Parathyroid adenoma (tissue), 2 donors: ENCODE measurements around the gene SCN1B.

ENCODE experiments used
- H2AFZ ChIP-seq: fragments of 300-600 bp; sonication (generic); one replicate; pipeline ENCODE4 v1.7.0; 2017; ENCODE audit warnings: antibody characterized with exemption, mild to moderate bottlenecking
- H3K27ac ChIP-seq: fragments of 300-600 bp; sonication (generic); one replicate; pipeline ENCODE4 v1.7.0; 2017
- H3K27me3 ChIP-seq: fragments of 300-600 bp; sonication (generic); one replicate; pipeline ENCODE4 v1.7.0; 2017; ENCODE audit warnings: low read length; ENCODE audit not compliant: control insufficient read depth, insufficient read depth
- H3K36me3 ChIP-seq: fragments of 300-600 bp; sonication (generic); one replicate; pipeline ENCODE4 v1.7.0; 2017; ENCODE audit warnings: low read length; ENCODE audit not compliant: control insufficient read depth, insufficient read depth
- H3K4me1 ChIP-seq: fragments of 300-600 bp; sonication (generic); one replicate; pipeline ENCODE4 v1.7.0; 2017; ENCODE audit warnings: control low read depth
- H3K4me2 ChIP-seq: fragments of 300-600 bp; sonication (generic); one replicate; pipeline ENCODE4 v1.7.0; 2017; ENCODE audit warnings: low read length
- H3K4me3 ChIP-seq: fragments of 300-600 bp; sonication (generic); one replicate; pipeline ENCODE4 v1.7.0; 2017; ENCODE audit warnings: low read depth, low read length
- H3K79me2 ChIP-seq: fragments of 300-600 bp; sonication (generic); one replicate; pipeline ENCODE4 v1.7.0; 2017; ENCODE audit warnings: control low read depth
- H3K9ac ChIP-seq: fragments of 300-600 bp; sonication (generic); one replicate; pipeline ENCODE4 v1.7.0; 2017; ENCODE audit warnings: mild to moderate bottlenecking
- H3K9me3 ChIP-seq: fragments of 300-600 bp; sonication (generic); one replicate; pipeline ENCODE4 v1.7.0; 2017; ENCODE audit warnings: low read length; ENCODE audit not compliant: control insufficient read depth
- TF ChIP-seq, protein P1 (sequence below): fragments of 300-600 bp; sonication (generic); IDR thresholded peaks from one replicate; pipeline ENCODE4 v1.7.0; 2017; ENCODE audit warnings: antibody characterized with exemption, mild to moderate bottlenecking
- donor health status: primary hyperparathyroidism.

Gene SCN1B

DNA sequence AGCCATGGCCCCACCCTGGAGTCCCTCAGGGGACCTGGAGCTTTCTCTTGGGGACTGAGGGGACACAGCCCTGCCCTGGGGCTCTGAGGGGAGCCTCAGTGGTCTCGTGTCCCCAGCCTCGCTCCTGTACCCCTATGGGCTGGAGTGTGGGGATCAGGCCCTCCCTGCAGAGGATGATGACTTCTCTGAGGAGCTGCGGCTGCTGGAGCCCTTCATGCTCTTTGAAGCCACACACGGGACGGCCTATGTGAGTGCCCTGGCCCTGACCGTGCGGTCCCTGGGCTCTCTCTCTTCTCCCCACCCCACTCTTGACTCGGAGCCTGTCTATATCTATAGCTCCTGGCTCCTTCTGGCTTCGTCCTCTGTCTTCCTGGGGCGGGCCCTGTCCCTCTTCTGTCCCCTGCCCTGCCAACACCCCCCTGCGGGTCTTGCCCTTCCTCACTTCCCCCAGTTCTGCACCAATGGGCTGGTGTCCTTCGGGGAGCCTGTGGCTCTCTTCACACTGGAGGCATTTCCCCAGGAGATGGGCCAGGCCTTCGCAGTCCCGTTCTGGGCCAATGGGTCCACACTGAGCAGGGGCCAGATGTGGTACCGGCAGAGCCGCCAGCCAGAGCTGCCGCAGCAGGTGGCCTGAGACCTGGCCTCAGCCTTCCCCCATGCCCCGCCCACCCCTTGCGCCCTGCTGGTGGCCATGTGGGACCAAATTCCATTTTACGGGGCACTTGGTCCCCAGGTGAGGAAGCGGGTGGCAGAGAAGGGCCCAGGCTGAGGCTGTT lies 44.3 kb downstream of the SCN1B start:
- TF ChIP-seq, protein P1, sequence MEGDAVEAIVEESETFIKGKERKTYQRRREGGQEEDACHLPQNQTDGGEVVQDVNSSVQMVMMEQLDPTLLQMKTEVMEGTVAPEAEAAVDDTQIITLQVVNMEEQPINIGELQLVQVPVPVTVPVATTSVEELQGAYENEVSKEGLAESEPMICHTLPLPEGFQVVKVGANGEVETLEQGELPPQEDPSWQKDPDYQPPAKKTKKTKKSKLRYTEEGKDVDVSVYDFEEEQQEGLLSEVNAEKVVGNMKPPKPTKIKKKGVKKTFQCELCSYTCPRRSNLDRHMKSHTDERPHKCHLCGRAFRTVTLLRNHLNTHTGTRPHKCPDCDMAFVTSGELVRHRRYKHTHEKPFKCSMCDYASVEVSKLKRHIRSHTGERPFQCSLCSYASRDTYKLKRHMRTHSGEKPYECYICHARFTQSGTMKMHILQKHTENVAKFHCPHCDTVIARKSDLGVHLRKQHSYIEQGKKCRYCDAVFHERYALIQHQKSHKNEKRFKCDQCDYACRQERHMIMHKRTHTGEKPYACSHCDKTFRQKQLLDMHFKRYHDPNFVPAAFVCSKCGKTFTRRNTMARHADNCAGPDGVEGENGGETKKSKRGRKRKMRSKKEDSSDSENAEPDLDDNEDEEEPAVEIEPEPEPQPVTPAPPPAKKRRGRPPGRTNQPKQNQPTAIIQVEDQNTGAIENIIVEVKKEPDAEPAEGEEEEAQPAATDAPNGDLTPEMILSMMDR: no peak
- Histone ChIP-seq H3K36me3 (no peaks in the 10 kb centered on the region), H3K4me2 (no peak overlapping the region), H3K9ac (no peak overlapping the region), H3K27me3 (no peaks in the 10 kb centered on the region), H3K79me2 (no peaks in the 10 kb centered on the region), H3K4me3 (no peak overlapping the region), H2AFZ (no peak overlapping the region), H3K27ac (no peak overlapping the region), H3K4me1 (no peaks in the 10 kb centered on the region), H3K9me3 (no peaks in the 10 kb centered on the region)

DNA sequence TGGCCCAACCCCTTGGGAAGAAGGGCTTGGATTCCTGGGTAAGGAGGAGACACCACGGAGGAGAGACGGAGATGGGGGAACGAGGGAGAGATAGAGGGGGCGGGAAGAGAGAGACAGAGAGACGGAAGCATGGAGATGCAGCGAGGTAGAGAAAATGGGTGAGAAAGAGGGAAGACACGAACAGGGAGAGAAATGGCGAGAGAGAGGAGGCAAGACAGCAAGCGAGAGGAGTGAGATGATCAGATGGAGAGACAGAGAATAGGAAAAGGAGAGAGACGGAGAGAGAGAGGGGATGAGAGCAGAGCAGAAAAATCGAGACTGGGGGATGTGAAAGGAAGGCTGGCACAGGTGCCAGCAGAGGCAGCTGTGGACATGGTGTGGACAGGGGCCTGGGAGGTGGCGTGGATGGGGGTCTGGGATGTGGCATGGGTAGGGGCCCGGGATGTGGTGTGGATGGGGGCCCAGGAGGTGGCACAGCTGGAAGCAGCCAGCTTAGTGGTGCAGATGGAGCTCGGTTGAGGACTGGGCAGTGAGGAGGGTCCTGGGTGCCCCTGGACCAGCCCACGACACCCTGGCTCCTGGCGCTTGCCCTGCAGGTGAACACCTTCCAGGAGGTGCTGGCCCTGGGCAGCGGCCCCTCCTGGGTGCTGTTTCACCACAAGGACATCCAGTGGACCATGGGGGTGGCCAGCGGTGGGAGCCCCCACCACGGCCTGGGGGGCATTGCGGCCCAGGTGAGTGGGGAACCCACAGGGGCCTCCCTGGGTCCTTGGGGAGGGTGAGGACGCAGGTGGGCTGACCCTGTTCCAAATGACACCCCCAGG lies 45.1 kb downstream of the SCN1B start:
- no peaks in the 10 kb centered on the region for H3K9me3 ChIP-seq
- H3K27ac ChIP-seq: no peak overlapping the region
- TF ChIP-seq, protein P1: no peak
- no peak overlapping the region for H3K9ac ChIP-seq
- no peak overlapping the region for H3K4me2 ChIP-seq
- H3K4me3 ChIP-seq: no peak overlapping the region
- H2AFZ ChIP-seq: no peak overlapping the region
- no peaks in the 10 kb centered on the region for H3K79me2 ChIP-seq
- H3K36me3 ChIP-seq: no peaks in the 10 kb centered on the region
- H3K4me1 ChIP-seq: no peaks in the 10 kb centered on the region
- no peaks in the 10 kb centered on the region for H3K27me3 ChIP-seq

DNA sequence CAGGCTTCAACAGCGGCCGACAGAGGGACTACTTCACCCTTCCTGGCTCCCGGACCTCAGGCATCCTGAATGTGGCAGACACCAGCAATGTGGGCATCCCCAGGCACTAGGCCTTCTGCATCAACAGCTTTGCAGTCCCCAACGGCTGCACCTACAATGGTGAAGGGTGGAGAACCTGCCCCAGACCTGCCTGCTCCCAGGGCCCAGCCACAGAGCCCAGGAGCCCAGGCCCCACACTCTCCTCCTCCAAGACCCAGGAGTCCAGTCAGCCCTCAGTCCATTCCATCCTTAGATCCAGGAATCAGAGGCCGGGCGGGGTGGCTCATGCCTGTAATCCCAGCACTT lies 45.7 kb downstream of the SCN1B start:
- Histone ChIP-seq H3K4me3 (no peak overlapping the region), H3K36me3 (no peaks in the 10 kb centered on the region), H3K27me3 (no peaks in the 10 kb centered on the region), H3K79me2 (no peaks in the 10 kb centered on the region), H3K27ac (no peak overlapping the region), H3K9me3 (no peaks in the 10 kb centered on the region), H3K4me2 (no peak overlapping the region), H3K9ac (no peak overlapping the region), H3K4me1 (no peaks in the 10 kb centered on the region), H2AFZ (no peak overlapping the region)
- TF ChIP-seq, protein P1: no peak

DNA sequence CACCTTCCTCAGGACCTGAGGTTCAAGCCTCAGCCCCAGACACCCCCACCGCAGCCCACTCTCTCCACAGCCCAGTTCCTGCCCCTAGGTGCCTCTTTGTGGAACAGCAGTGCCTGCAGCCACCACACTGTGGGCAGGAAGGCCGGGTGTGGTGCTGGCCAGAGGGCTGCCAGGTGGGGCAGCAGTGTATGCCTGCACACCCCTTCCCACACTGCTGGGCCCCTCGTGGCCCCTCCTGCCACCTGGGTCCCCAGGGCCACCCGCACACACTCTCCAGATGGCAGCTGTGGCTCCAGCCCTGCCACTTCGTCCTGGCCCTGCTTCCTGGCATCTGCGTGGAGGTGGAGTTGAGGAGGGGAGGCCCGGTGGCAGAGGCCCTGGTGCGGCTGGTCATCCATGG lies 46.4 kb downstream of the SCN1B start:
- Histone ChIP-seq H3K79me2 (no peaks in the 10 kb centered on the region), H3K4me2 (no peak overlapping the region), H3K4me3 (no peak overlapping the region), H3K9me3 (no peaks in the 10 kb centered on the region), H3K27ac (no peak overlapping the region), H3K27me3 (no peaks in the 10 kb centered on the region), H3K36me3 (no peaks in the 10 kb centered on the region), H3K9ac (no peak overlapping the region), H2AFZ (no peak overlapping the region), H3K4me1 (no peaks in the 10 kb centered on the region)
- TF ChIP-seq, protein P1: no peak
